ENCODE results near the gene DGCR8. TPM values are rescaled to one million over a fixed set of nuclear protein-coding genes. Genes with fewer than 3 reads are reported as not detected.
A peak's percentile ranks its signal among the peaks of the same experiment; 100 is the strongest.

Gene DGCR8
- total RNA-seq, 2 experiments from 2014 or later, result 29.8 to 36.5 TPM

- DNase-seq, result no peak
- intact Hi-C loops (cut with micrococcal nuclease), result loop anchor here (2.0 to 10.0 kb wide), 4 partner anchors 150 to 686 kb away; partner anchors contain the start of genes GNB1L, HIRA, KLHL22 and MRPL40
- peaks cover 46% of the 10 kb centered on the region for H3K36me3 Mint-ChIP-seq (ENCODE audit: low read depth)
- H3K4me1 Mint-ChIP-seq (ENCODE audit: low read depth), result peaks cover 53% of the 10 kb centered on the region
- no peaks in the 10 kb centered on the region for H3K27me3 Mint-ChIP-seq (ENCODE audit: low read depth)
- peak overlapping the region; percentile 90 for H3K4me3 Mint-ChIP-seq
- H3K9me3 Mint-ChIP-seq, result no peaks in the 10 kb centered on the region
- CTCF ChIA-PET, result interaction anchor here (0.5 to 2.0 kb wide), 3 partner anchors 11 to 50 kb away, joined by 3 to 11 read pairs (median 5); no protein-coding TSS in a partner anchor
- peak overlapping the region; percentile 94 for H3K27ac Mint-ChIP-seq
These were observed 38.4 kb downstream of the DGCR8 start for GRCh38 chr22:20118300-20119020.

DNA sequence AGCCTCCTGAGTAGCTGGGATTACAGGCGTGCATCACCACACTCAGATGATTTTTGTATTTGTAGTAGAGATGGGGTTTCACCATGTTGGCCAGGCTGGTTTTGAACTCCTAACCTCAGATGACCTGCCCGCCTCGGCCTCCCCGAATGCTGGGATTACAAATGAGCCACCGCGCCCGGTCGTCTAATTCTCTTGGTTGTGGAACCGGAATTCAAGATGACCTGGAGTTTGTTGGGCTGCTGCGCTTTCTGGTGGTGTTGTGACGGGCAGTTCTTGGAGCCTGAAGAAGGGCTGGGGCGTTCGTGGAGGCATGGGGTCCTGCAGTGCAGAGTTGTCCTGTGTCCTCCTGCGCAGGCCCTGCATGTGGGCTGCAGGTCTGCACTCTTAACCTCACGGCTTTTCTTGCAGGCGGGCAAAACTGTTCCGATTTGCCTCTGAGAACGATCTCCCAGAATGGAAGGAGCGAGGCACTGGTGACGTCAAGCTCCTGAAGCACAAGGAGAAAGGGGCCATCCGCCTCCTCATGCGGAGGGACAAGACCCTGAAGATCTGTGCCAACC lies 41.9 kb downstream of the DGCR8 start:
- CTCF ChIA-PET, result interaction anchor here (0.8 kb wide), 1 partner anchor 11 kb away, joined by 3 read pairs; no protein-coding TSS in a partner anchor
- intact Hi-C loops (cut with micrococcal nuclease), result no loop called here
- Mint-ChIP-seq H3K9me3 (no peaks in the 10 kb centered on the region), H3K36me3 (ENCODE audit: low read depth) (peaks cover 38% of the 10 kb centered on the region), H3K4me1 (ENCODE audit: low read depth) (peaks cover 35% of the 10 kb centered on the region), H3K27ac (peak overlapping the region; percentile 9), H3K4me3 (no peak overlapping the region), H3K27me3 (ENCODE audit: low read depth) (no peaks in the 10 kb centered on the region)
- DNase-seq, result no peak

GRCh38 chr22:20123366-20124082 lies 43.5 kb downstream of the DGCR8 start:
- H3K4me1 Mint-ChIP-seq (ENCODE audit: low read depth), result peaks cover 34% of the 10 kb centered on the region
- DNase-seq, result no peak
- H3K4me3 Mint-ChIP-seq, result no peak overlapping the region
- no peaks in the 10 kb centered on the region for H3K27me3 Mint-ChIP-seq (ENCODE audit: low read depth)
- CTCF ChIA-PET, result no interaction called here
- intact Hi-C loops (cut with micrococcal nuclease), result no loop called here
- no peak overlapping the region for H3K27ac Mint-ChIP-seq
- H3K9me3 Mint-ChIP-seq, result no peaks in the 10 kb centered on the region
- H3K36me3 Mint-ChIP-seq (ENCODE audit: low read depth), result peaks cover 36% of the 10 kb centered on the region

GRCh38 chr22:20124083-20124787 lies 44.2 kb downstream of the DGCR8 start:
- CTCF ChIA-PET, result interaction anchor here (0.6 kb wide), 1 partner anchor 45 kb away, joined by 3 read pairs; no protein-coding TSS in a partner anchor
- Mint-ChIP-seq H3K9me3 (no peaks in the 10 kb centered on the region), H3K4me3 (no peak overlapping the region), H3K4me1 (ENCODE audit: low read depth) (peaks cover 35% of the 10 kb centered on the region), H3K27ac (no peak overlapping the region), H3K36me3 (ENCODE audit: low read depth) (peaks cover 31% of the 10 kb centered on the region), H3K27me3 (ENCODE audit: low read depth) (no peaks in the 10 kb centered on the region)
- no peak for DNase-seq
- intact Hi-C loops (cut with micrococcal nuclease), result no loop called here

DNA sequence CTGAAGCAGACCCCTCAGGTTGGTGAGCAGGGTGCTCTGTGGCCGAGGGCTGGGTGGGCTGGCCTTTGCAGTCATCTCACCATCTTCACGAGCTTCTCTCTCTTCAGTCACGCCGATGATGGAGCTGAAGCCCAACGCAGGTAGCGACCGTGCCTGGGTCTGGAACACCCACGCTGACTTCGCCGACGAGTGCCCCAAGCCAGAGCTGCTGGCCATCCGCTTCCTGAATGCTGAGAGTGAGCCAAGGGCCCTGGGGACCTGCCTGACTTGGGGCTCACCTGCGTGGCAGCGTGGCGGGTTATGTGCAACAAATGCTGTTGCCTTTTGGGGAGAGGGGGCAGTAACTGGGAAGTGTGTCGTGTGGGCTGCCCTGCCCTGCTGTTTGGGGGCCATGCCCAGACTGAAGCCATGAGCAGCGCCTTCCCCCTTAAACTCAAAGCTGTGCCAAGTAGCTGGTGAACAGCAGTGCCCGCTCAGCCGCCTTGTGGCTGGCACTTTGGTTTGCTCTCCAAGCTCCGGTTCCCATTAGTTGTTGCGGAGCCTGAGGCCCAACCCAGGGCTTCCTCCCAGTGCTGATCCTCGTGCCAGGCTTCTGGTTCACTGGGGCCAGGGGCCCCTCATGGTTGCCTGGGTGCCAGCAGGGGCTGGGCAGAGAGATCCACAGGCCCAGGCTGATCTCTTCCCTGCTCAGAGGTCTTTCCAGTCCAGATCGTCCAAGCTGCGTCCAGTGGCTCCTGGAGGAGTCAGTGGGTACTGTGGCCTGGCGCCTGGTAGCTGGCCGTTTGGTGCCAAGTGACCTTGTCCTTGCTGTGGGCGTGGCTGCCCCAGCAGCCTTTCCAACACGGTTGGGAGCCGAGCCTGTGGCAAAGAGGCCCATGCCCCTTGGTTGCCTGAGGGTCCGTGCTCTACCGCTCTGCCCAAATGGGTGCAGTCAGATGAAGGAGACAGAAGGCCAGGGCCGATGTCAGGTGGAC lies 45.4 kb downstream of the DGCR8 start:
- peaks cover 30% of the 10 kb centered on the region for H3K4me1 Mint-ChIP-seq (ENCODE audit: low read depth)
- intact Hi-C loops (cut with micrococcal nuclease), result no loop called here
- H3K9me3 Mint-ChIP-seq, result no peaks in the 10 kb centered on the region
- H3K27ac Mint-ChIP-seq, result no peak overlapping the region
- DNase-seq, result no peak
- H3K4me3 Mint-ChIP-seq, result no peak overlapping the region
- H3K36me3 Mint-ChIP-seq (ENCODE audit: low read depth), result peaks cover 19% of the 10 kb centered on the region
- no peaks in the 10 kb centered on the region for H3K27me3 Mint-ChIP-seq (ENCODE audit: low read depth)
- CTCF ChIA-PET, result no interaction called here

GRCh38 chr22:20126284-20127029 lies 46.4 kb downstream of the DGCR8 start:
- Mint-ChIP-seq H3K9me3 (no peaks in the 10 kb centered on the region), H3K27me3 (ENCODE audit: low read depth) (no peaks in the 10 kb centered on the region), H3K27ac (no peak overlapping the region), H3K4me3 (no peak overlapping the region), H3K36me3 (ENCODE audit: low read depth) (peaks cover 16% of the 10 kb centered on the region), H3K4me1 (ENCODE audit: low read depth) (peaks cover 23% of the 10 kb centered on the region)
- no peak for DNase-seq
- intact Hi-C loops (cut with micrococcal nuclease), result no loop called here
- CTCF ChIA-PET, result no interaction called here

- intact Hi-C loops (cut with micrococcal nuclease), result no loop called here
- Mint-ChIP-seq H3K27me3 (ENCODE audit: low read depth) (no peaks in the 10 kb centered on the region), H3K27ac (peak overlapping the region; percentile 25), H3K36me3 (ENCODE audit: low read depth) (peaks cover 10% of the 10 kb centered on the region), H3K4me3 (no peak overlapping the region), H3K4me1 (ENCODE audit: low read depth) (peaks cover 15% of the 10 kb centered on the region), H3K9me3 (no peaks in the 10 kb centered on the region)
- CTCF ChIA-PET, result no interaction called here
- DNase-seq, result no peak
These were observed 47.4 kb downstream of the DGCR8 start for GRCh38 chr22:20127318-20127868.

DNA sequence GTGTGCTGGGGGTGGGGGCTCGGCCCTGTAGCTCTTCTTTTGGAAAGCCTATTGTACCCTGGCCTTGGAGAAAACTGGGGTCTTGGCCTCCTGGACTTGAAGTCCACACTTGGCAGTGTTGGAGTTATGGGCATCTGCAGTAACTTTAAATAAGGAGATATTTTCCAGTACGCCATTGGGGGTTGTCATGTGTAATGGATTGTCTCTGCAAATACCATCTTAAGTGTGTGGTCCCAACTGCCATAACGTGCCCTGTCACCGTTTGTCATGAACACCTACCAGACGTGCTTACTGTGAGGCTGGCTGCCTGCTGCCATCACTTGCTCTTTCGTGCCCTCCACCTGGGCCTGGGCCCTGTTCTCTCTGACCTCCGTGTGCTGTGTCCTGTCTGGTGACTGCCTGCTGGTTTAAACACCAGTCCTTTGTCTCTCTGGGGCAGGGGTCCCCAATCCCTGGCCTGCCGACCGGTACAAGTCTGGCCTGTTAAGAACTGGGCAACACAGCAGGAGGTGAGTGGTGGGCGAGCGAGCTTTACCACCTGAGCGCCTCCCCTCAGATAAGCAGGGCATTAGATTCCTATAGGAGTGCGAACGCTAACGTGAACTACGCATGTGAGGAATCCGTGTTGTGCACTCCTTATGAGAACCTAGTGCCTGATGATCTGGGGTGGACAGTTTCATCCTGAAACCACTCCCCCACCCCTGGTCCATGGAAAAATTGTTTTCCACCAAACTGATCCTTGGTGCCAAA lies 48.0 kb downstream of the DGCR8 start:
- Mint-ChIP-seq H3K36me3 (ENCODE audit: low read depth) (peaks cover 9% of the 10 kb centered on the region), H3K4me3 (no peak overlapping the region), H3K27ac (peak overlapping the region; percentile 25), H3K27me3 (ENCODE audit: low read depth) (no peaks in the 10 kb centered on the region), H3K4me1 (ENCODE audit: low read depth) (peaks cover 17% of the 10 kb centered on the region), H3K9me3 (no peaks in the 10 kb centered on the region)
- CTCF ChIA-PET, result interaction anchor here (0.7 to 2.4 kb wide), 3 partner anchors 8 to 158 kb away, joined by 3 to 11 read pairs (median 9); no protein-coding TSS in a partner anchor
- intact Hi-C loops (cut with micrococcal nuclease), result no loop called here
- DNase-seq, result no peak

GRCh38 chr22:20128619-20128901 lies 48.5 kb downstream of the DGCR8 start:
- Mint-ChIP-seq H3K9me3 (no peaks in the 10 kb centered on the region), H3K4me1 (ENCODE audit: low read depth) (peaks cover 22% of the 10 kb centered on the region), H3K27ac (peak overlapping the region; percentile 68), H3K36me3 (ENCODE audit: low read depth) (peaks cover 9% of the 10 kb centered on the region), H3K4me3 (no peak overlapping the region), H3K27me3 (ENCODE audit: low read depth) (no peaks in the 10 kb centered on the region)
- CTCF ChIA-PET, result interaction anchor here (0.7 to 2.4 kb wide), 4 partner anchors 9 to 159 kb away, joined by 3 to 11 read pairs (median 6); no protein-coding TSS in a partner anchor
- DNase-seq, result no peak
- intact Hi-C loops (cut with micrococcal nuclease), result no loop called here
